Measurements from ENCODE around the gene TRPM6.

The TRPM6 gene

GRCh38 chr9:74711341-74711740 lies 176.4 kb downstream of the TRPM6 start:
- ChIA-PET CTCF (no interaction called here), POLR2A (no interaction called here)
- TF ChIP-seq FOXM1 (IDR thresholded peaks at IDR 0.05; ENCODE audit: borderline replicate concordance) (no peak), ARNT (IDR thresholded peaks at IDR 0.05) (no peak), L3MBTL2 (conservative IDR thresholded peaks at IDR 0.05) (no peak)
- no peak for DNase-seq (ENCODE audit: extremely low spot score)

- POLR2A ChIA-PET = no interaction called here
- CTCF ChIA-PET = no interaction called here
- DNase-seq (ENCODE audit: extremely low spot score) = no peak
Measured at GRCh38 chr9:74697535-74697934, 190.2 kb downstream of the TRPM6 start.

GRCh38 chr9:74696520-74696919 lies 191.2 kb downstream of the TRPM6 start:
- POLR2A ChIA-PET = no interaction called here
- CTCF ChIA-PET = no interaction called here
- DNase-seq (ENCODE audit: extremely low spot score) = no peak
- no peak for TF ChIP-seq FOXA1 (IDR thresholded peaks at IDR 0.05)
- no peak for TF ChIP-seq ELF4 (IDR thresholded peaks at IDR 0.05)
- TF ChIP-seq L3MBTL2 (conservative IDR thresholded peaks at IDR 0.05) = no peak
- TF ChIP-seq SP1 (IDR thresholded peaks at IDR 0.05) = no peak
- no peak for TF ChIP-seq NFRKB (IDR thresholded peaks at IDR 0.05)
- no peak for TF ChIP-seq TARDBP (IDR thresholded peaks at IDR 0.05)
- TF ChIP-seq ARNT (IDR thresholded peaks at IDR 0.05) = no peak
- TF ChIP-seq BHLHE40 (IDR thresholded peaks at IDR 0.05; ENCODE audit: borderline replicate concordance) = no peak
- no peak for TF ChIP-seq CTBP1 (IDR thresholded peaks at IDR 0.05; ENCODE audit: borderline replicate concordance)
- no peak for TF ChIP-seq ZNF384 (IDR thresholded peaks at IDR 0.05)
- TF ChIP-seq FOXK2 (IDR thresholded peaks at IDR 0.05) = no peak
- no peak for TF ChIP-seq SUZ12 (IDR thresholded peaks at IDR 0.05)
- no peak for TF ChIP-seq PKNOX1 (IDR thresholded peaks at IDR 0.05)
- TF ChIP-seq FOXM1 (IDR thresholded peaks at IDR 0.05; ENCODE audit: borderline replicate concordance) = no peak

More at GRCh38 chr9:74697535-74697934, 190.2 kb downstream of the TRPM6 start:
- no peak for TF ChIP-seq ZNF384 (IDR thresholded peaks at IDR 0.05)
- TF ChIP-seq ARNT (IDR thresholded peaks at IDR 0.05) = no peak
- no peak for TF ChIP-seq TARDBP (IDR thresholded peaks at IDR 0.05)
- TF ChIP-seq L3MBTL2 (conservative IDR thresholded peaks at IDR 0.05) = no peak
- no peak for TF ChIP-seq FOXM1 (IDR thresholded peaks at IDR 0.05; ENCODE audit: borderline replicate concordance)
- no peak for TF ChIP-seq LEF1 (IDR thresholded peaks at IDR 0.05; ENCODE audit: borderline replicate concordance)
- TF ChIP-seq FOXA1 (IDR thresholded peaks at IDR 0.05) = no peak
- TF ChIP-seq SUZ12 (IDR thresholded peaks at IDR 0.05) = no peak
- no peak for TF ChIP-seq ELF4 (IDR thresholded peaks at IDR 0.05)
- no peak for TF ChIP-seq PKNOX1 (IDR thresholded peaks at IDR 0.05)
- no peak for TF ChIP-seq FOXK2 (IDR thresholded peaks at IDR 0.05)
- no peak for TF ChIP-seq CTBP1 (IDR thresholded peaks at IDR 0.05; ENCODE audit: borderline replicate concordance)
- TF ChIP-seq HDGF (IDR thresholded peaks at IDR 0.05; ENCODE audit: borderline replicate concordance) = no peak
- TF ChIP-seq NFRKB (IDR thresholded peaks at IDR 0.05) = no peak
- no peak for TF ChIP-seq SP1 (IDR thresholded peaks at IDR 0.05)
- no peak for TF ChIP-seq BHLHE40 (IDR thresholded peaks at IDR 0.05; ENCODE audit: borderline replicate concordance)

GRCh38 chr9:74691058-74691457 lies 196.7 kb downstream of the TRPM6 start:
- ChIA-PET POLR2A (no interaction called here), CTCF (interaction anchor here (0.6 kb wide), 1 partner anchor 281 kb away, joined by 3 read pairs; no protein-coding TSS in a partner anchor)
- TF ChIP-seq LEF1 (IDR thresholded peaks at IDR 0.05; ENCODE audit: borderline replicate concordance) (no peak), L3MBTL2 (conservative IDR thresholded peaks at IDR 0.05) (no peak), NFRKB (IDR thresholded peaks at IDR 0.05) (no peak), CTBP1 (IDR thresholded peaks at IDR 0.05; ENCODE audit: borderline replicate concordance) (no peak), FOXA1 (IDR thresholded peaks at IDR 0.05) (no peak), TARDBP (IDR thresholded peaks at IDR 0.05) (no peak), PKNOX1 (IDR thresholded peaks at IDR 0.05) (no peak), ARNT (IDR thresholded peaks at IDR 0.05) (no peak), FOXK2 (IDR thresholded peaks at IDR 0.05) (no peak), ZNF384 (IDR thresholded peaks at IDR 0.05) (no peak), SP1 (IDR thresholded peaks at IDR 0.05) (no peak), SUZ12 (IDR thresholded peaks at IDR 0.05) (no peak), HDGF (IDR thresholded peaks at IDR 0.05; ENCODE audit: borderline replicate concordance) (no peak), FOXM1 (IDR thresholded peaks at IDR 0.05; ENCODE audit: borderline replicate concordance) (no peak), ELF4 (IDR thresholded peaks at IDR 0.05) (no peak), BHLHE40 (IDR thresholded peaks at IDR 0.05; ENCODE audit: borderline replicate concordance) (no peak)
- no peak for DNase-seq (ENCODE audit: extremely low spot score)

- TF ChIP-seq FOXM1 (IDR thresholded peaks at IDR 0.05; ENCODE audit: borderline replicate concordance) = no peak
- no peak for TF ChIP-seq BHLHE40 (IDR thresholded peaks at IDR 0.05; ENCODE audit: borderline replicate concordance)
- no peak for TF ChIP-seq HDGF (IDR thresholded peaks at IDR 0.05; ENCODE audit: borderline replicate concordance)
- TF ChIP-seq ELF4 (IDR thresholded peaks at IDR 0.05) = no peak
- CTCF ChIA-PET = no interaction called here
- no peak for DNase-seq (ENCODE audit: extremely low spot score)
- POLR2A ChIA-PET = no interaction called here
Measured at GRCh38 chr9:74683322-74683721, 204.4 kb downstream of the TRPM6 start.

GRCh38 chr9:74681906-74682305 lies 205.8 kb downstream of the TRPM6 start:
- POLR2A ChIA-PET = no interaction called here
- CTCF ChIA-PET = no interaction called here
- DNase-seq (ENCODE audit: extremely low spot score) = no peak
- no peak for TF ChIP-seq BHLHE40 (IDR thresholded peaks at IDR 0.05; ENCODE audit: borderline replicate concordance)
- no peak for TF ChIP-seq PKNOX1 (IDR thresholded peaks at IDR 0.05)
- TF ChIP-seq NFRKB (IDR thresholded peaks at IDR 0.05) = no peak
- no peak for TF ChIP-seq FOXA1 (IDR thresholded peaks at IDR 0.05)
- TF ChIP-seq FOXM1 (IDR thresholded peaks at IDR 0.05; ENCODE audit: borderline replicate concordance) = no peak
- no peak for TF ChIP-seq TARDBP (IDR thresholded peaks at IDR 0.05)
- TF ChIP-seq SUZ12 (IDR thresholded peaks at IDR 0.05) = no peak
- TF ChIP-seq SP1 (IDR thresholded peaks at IDR 0.05) = no peak
- TF ChIP-seq ZNF384 (IDR thresholded peaks at IDR 0.05) = no peak
- TF ChIP-seq L3MBTL2 (conservative IDR thresholded peaks at IDR 0.05) = no peak
- no peak for TF ChIP-seq ELF4 (IDR thresholded peaks at IDR 0.05)
- no peak for TF ChIP-seq HDGF (IDR thresholded peaks at IDR 0.05; ENCODE audit: borderline replicate concordance)
- no peak for TF ChIP-seq CTBP1 (IDR thresholded peaks at IDR 0.05; ENCODE audit: borderline replicate concordance)
- no peak for TF ChIP-seq FOXK2 (IDR thresholded peaks at IDR 0.05)
- TF ChIP-seq LEF1 (IDR thresholded peaks at IDR 0.05; ENCODE audit: borderline replicate concordance) = no peak
- TF ChIP-seq ARNT (IDR thresholded peaks at IDR 0.05) = no peak

All from HEK293T (cell line).